NCI-H526 (cell line): Measurements from ENCODE around the gene LGMN.

Experiments
- DNase-seq, 2 experiments: peaks; one replicate each; lab custom pipeline; 2025; lab: John Stamatoyannopoulos, UW

LGMN gene

GRCh38 chr14:92676403-92677086 lies 71.9 kb downstream of the LGMN start:
- no peak for DNase-seq

- no peak for DNase-seq
These were observed 72.5 kb downstream of the LGMN start for GRCh38 chr14:92675976-92676375.

- DNase-seq: no peak
These were observed 73.0 kb downstream of the LGMN start for GRCh38 chr14:92675421-92675820.

GRCh38 chr14:92673601-92674150 lies 74.8 kb downstream of the LGMN start:
- DNase-seq: no peak

GRCh38 chr14:92670643-92671366 lies 77.6 kb downstream of the LGMN start:
- DNase-seq: no peak

- no peak for DNase-seq
These were observed 78.3 kb downstream of the LGMN start for GRCh38 chr14:92670160-92670559.

GRCh38 chr14:92668276-92668973 lies 80.0 kb downstream of the LGMN start:
- no peak for DNase-seq

- DNase-seq: no peak
These were observed 82.2 kb downstream of the LGMN start for GRCh38 chr14:92666251-92666650.

- no peak for DNase-seq
These were observed 82.7 kb downstream of the LGMN start for GRCh38 chr14:92665661-92666110.

- DNase-seq: no peak
These were observed 85.4 kb downstream of the LGMN start for GRCh38 chr14:92663049-92663448.

GRCh38 chr14:92660571-92660970 lies 87.9 kb downstream of the LGMN start:
- DNase-seq: no peak

- no peak for DNase-seq
These were observed 88.5 kb downstream of the LGMN start for GRCh38 chr14:92659765-92660561.

- no peak for DNase-seq
These were observed 89.7 kb downstream of the LGMN start for GRCh38 chr14:92658684-92659083.

GRCh38 chr14:92658160-92658559 lies 90.3 kb downstream of the LGMN start:
- DNase-seq: no peak

GRCh38 chr14:92657457-92658142 lies 90.8 kb downstream of the LGMN start:
- DNase-seq: no peak

- DNase-seq: no peak
These were observed 91.9 kb downstream of the LGMN start for GRCh38 chr14:92656306-92657081.

- no peak for DNase-seq
These were observed 92.8 kb downstream of the LGMN start for GRCh38 chr14:92655419-92656201.

GRCh38 chr14:92654239-92654901 lies 94.1 kb downstream of the LGMN start:
- DNase-seq: no peak
